A549 (cell line): Measurements from ENCODE around the gene NUDT1. TPM values are rescaled to one million over a fixed set of nuclear protein-coding genes. Genes with fewer than 3 reads are reported as not detected.

ENCODE experiments used
- ATAC-seq, 2 experiments: fragments of 200-7000 bp in 1 of 2; fragments of >200 bp in 1 of 2; cut with Nextera tagmentation in 1 of 2; cut with Tn5 transposase in 1 of 2; 3 replicates each; pipeline versions ENCODE4 v1.8.0 to v1.9.1; 2018 to 2020; ENCODE audit warnings: mild to moderate bottlenecking in 1 of 2, moderate library complexity in 1 of 2
- CTCF ChIA-PET: fragments of 300-600 bp; sonication (Branson Sonifier 250); formaldehyde crosslinking; extraction: SDS; loops from one replicate; lab custom pipeline; 2021; ENCODE audit warnings: antibody characterized with exemption, inconsistent platforms; lab: Yijun Ruan, JAX
- POLR2A ChIA-PET: fragments of 350-600 bp; formaldehyde crosslinking; extraction: SDS; loops from one replicate; lab custom pipeline; 2021; ENCODE audit warnings: antibody characterized with exemption, inconsistent platforms; lab: Yijun Ruan, JAX
- DNase-seq, 2 experiments: peaks; one replicate each; pipeline versions ENCODE4 v3.0.0 to v3.0.0-alpha.2; 2011 to 2016; ENCODE audit warnings: low read depth in 1 of 2, low spot score in 1 of 2
- FAIRE-seq: peaks from 2 replicates; lab custom pipeline; 2011; peaks lifted over from hg19 to GRCh38; lab: Jason Lieb, UNC
- H3K27ac ChIP-seq, 2 experiments: fragments of >200 bp; sonication (Bioruptor Twin); formaldehyde crosslinking; 3 replicates each; pipeline ENCODE4 v1.5.1; 2016 to 2017
- H3K4me1 ChIP-seq: fragments of >200 bp; sonication (Bioruptor Twin); formaldehyde crosslinking; 3 replicates; pipeline ENCODE4 v1.6.1; 2016
- H3K4me2 ChIP-seq: fragments of >200 bp; sonication (Bioruptor Twin); formaldehyde crosslinking; 3 replicates; pipeline ENCODE4 v1.6.1; 2016
- H3K4me3 ChIP-seq: fragments of >200 bp; sonication (Bioruptor Twin); formaldehyde crosslinking; 3 replicates; pipeline ENCODE4 v1.5.1; 2016
- H3K9me3 ChIP-seq: fragments of >200 bp; sonication (Bioruptor Twin); formaldehyde crosslinking; 3 replicates; pipeline ENCODE4 v1.6.1; 2016
- BCL3 ChIP-seq: fragments of >200 bp; sonication (Bioruptor Twin); formaldehyde crosslinking; IDR thresholded peaks from 3 replicates; pipeline ENCODE4 v1.6.1; 2016
- CBX8 ChIP-seq: fragments of 200-600 bp; sonication (generic); IDR thresholded peaks from 2 replicates; pipeline ENCODE4 v1.6.1; 2016
- CHD2 ChIP-seq: fragments of 150-350 bp; IDR thresholded peaks from 2 replicates; pipeline ENCODE4 v1.6.1; 2014; ENCODE audit warnings: low read length; ENCODE audit not compliant: partially characterized antibody
- CHD4 ChIP-seq: fragments of 200-600 bp; sonication (generic); IDR thresholded peaks from 2 replicates; pipeline ENCODE4 v1.6.1; 2016; ENCODE audit warnings: antibody characterized with exemption, mild to moderate bottlenecking, borderline replicate concordance
- E2F6 ChIP-seq: IDR thresholded peaks from 2 replicates; pipeline ENCODE4 v1.6.1; 2012; ENCODE audit warnings: low read depth, borderline replicate concordance
- EP300 ChIP-seq, 2 experiments: fragments of >200 bp; sonication (Bioruptor Twin); formaldehyde crosslinking; IDR thresholded peaks; 2 replicates in 1 of 2; 3 replicates in 1 of 2; pipeline ENCODE4 v1.6.1; 2016 to 2017
- HDAC2 ChIP-seq: fragments of 200-600 bp; sonication (generic); IDR thresholded peaks from 2 replicates; pipeline ENCODE4 v1.6.1; 2016
- HES2 ChIP-seq: fragments of >200 bp; sonication (Bioruptor Twin); formaldehyde crosslinking; IDR thresholded peaks from 2 replicates; pipeline ENCODE4 v1.6.1; 2016
- HEYL ChIP-seq: fragments of 250-450 bp; sonication (Bioruptor Pico); IDR thresholded peaks from 2 replicates; pipeline ENCODE4 v1.8.0; 2021; ENCODE audit warnings: mild to moderate bottlenecking, moderate library complexity
- HOXB5 ChIP-seq: fragments of 250-450 bp; sonication (Bioruptor Pico); IDR thresholded peaks from 2 replicates; pipeline ENCODE4 v1.5.0; 2020; ENCODE audit warnings: mild to moderate bottlenecking, moderate library complexity
- KDM5A ChIP-seq: fragments of 200-600 bp; sonication (generic); IDR thresholded peaks from 2 replicates; pipeline ENCODE4 v1.6.1; 2016; ENCODE audit warnings: antibody characterized with exemption, mild to moderate bottlenecking
- MAFK ChIP-seq: fragments of 450-650 bp; IDR thresholded peaks from 2 replicates; pipeline ENCODE4 v1.6.1; 2014; ENCODE audit not compliant: partially characterized antibody
- MAX ChIP-seq: IDR thresholded peaks from 2 replicates; pipeline ENCODE4 v1.6.1; 2012
- MAZ ChIP-seq: fragments of 150-350 bp; IDR thresholded peaks from 2 replicates; pipeline ENCODE4 v1.6.1; 2014; ENCODE audit warnings: antibody characterized with exemption, low read depth, low read length, borderline replicate concordance
- RARB ChIP-seq: fragments of 250-450 bp; sonication (Bioruptor Pico); IDR thresholded peaks from 2 replicates; pipeline ENCODE4 v1.8.0; 2021; ENCODE audit warnings: mild to moderate bottlenecking, moderate library complexity
- RCOR1 ChIP-seq: fragments of 150-350 bp; IDR thresholded peaks from 2 replicates; pipeline ENCODE4 v1.6.1; 2014; ENCODE audit warnings: antibody characterized with exemption, low read length, low read depth
- ZC3H11A ChIP-seq: fragments of 450-650 bp; IDR thresholded peaks from 2 replicates; pipeline ENCODE4 v1.6.1; 2014; ENCODE audit warnings: antibody characterized with exemption, mild to moderate bottlenecking
- ZSCAN20 ChIP-seq: fragments of 250-450 bp; sonication (Bioruptor Pico); IDR thresholded peaks from 2 replicates; pipeline ENCODE4 v1.8.0; 2022; ENCODE audit warnings: mild to moderate bottlenecking, moderate library complexity
- WGBS: methylation state at CpG from one replicate; pipeline ENCODE4 v1.1.6; 2017; ENCODE audit errors: missing lambda C conversion rate; 5-methylcytosine and 5-hydroxymethylcytosine counted together
- polyA plus RNA-seq, 4 experiments: library from polyadenylated mRNA; depleted of rRNA in 3 of 4; stranded (reverse); fragments of >200 nt; fragmentation: RNase III in 1 of 4; extraction: RNeasy Plus Mini Kit Qiagen cat#74134 plus additional on column Dnase treatment in 1 of 4; gene quantifications; 2 replicates in 3 of 4; 3 replicates in 1 of 4; pipeline ENCODE4 v1.2.3, GENCODE V29; 2011 to 2017

NUDT1 gene
- polyA plus RNA-seq, 2 of the 4 experiments (the other 2 are of a cell fraction) = 38.3 to 92.3 TPM

- ChIA-PET POLR2A (no interaction called here), CTCF (interaction anchor here (1.7 to 2.6 kb wide), 2 partner anchors 15 to 124 kb away, joined by 4 to 11 read pairs; no protein-coding TSS in a partner anchor)
- Histone ChIP-seq H3K4me2 (no peak overlapping the region), H3K27ac (no peak overlapping the region), H3K4me1 (no peaks in the 10 kb centered on the region), H3K4me3 (no peak overlapping the region), H3K9me3 (peaks cover 15% of the 10 kb centered on the region)
- WGBS = 92% methylated on average over 19 of the region's 19 CpGs
- DNase-seq = no peak
- TF ChIP-seq HEYL (no peak), CHD4 (no peak), CBX8 (no peak), KDM5A (no peak), RCOR1 (no peak), HDAC2 (no peak)
- no peak for ATAC-seq
- no peak for FAIRE-seq
These were observed 48.3 kb upstream of the NUDT1 start for GRCh38 chr7:2193575-2194305.

- Histone ChIP-seq H3K4me1 (no peaks in the 10 kb centered on the region), H3K4me3 (no peak overlapping the region), H3K4me2 (no peak overlapping the region), H3K9me3 (peaks cover 7% of the 10 kb centered on the region), H3K27ac (no peak overlapping the region)
- ATAC-seq (no peak), DNase-seq (no peak), FAIRE-seq (no peak)
- CTCF ChIA-PET = interaction anchor here (0.6 to 2.6 kb wide), 6 partner anchors 9 to 126 kb away, joined by 3 to 11 read pairs (median 4); no protein-coding TSS in a partner anchor
- 97% methylated on average over 13 of the region's 13 CpGs for WGBS
- TF ChIP-seq E2F6 (no peak), HOXB5 (CRISPR knock-in tag) (no peak), ZC3H11A (no peak), EP300 (IDR thresholded peaks at IDR 0.05) (no peak), HES2 (no peak), KDM5A (no peak), CBX8 (no peak), CHD2 (no peak), MAZ (no peak), CHD4 (no peak), MAFK (no peak), RARB (CRISPR knock-in tag) (no peak), BCL3 (no peak), ZSCAN20 (CRISPR knock-in tag) (no peak), MAX (no peak)
- POLR2A ChIA-PET = no interaction called here
These were observed 46.4 kb upstream of the NUDT1 start for GRCh38 chr7:2195400-2196246.
